ENCODE measurements around the gene ADGRG7.

ADGRG7 gene

DNA sequence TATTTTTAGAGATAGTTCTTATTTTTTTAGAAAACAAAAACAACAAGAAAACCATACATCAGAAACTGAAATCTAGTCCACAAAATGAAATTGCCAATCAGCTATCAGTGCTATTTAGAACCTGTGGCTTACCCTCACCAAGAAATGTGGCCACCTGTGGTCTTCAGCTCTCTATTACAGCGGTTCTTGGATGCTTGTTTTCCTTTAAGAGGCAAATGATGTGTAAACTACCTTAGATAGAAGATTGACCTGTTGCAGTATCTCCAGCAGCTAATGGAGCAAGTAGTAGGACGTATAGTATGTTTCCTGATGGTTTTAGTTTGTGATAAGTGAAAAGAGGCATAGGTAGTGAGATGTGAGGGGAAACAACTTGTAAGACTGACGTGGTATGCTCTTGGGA is 121.1 kb downstream of the ADGRG7 start:
- no peak for DNase-seq (ENCODE audit: insufficient read length, low spot score)
- no peak for FAIRE-seq

DNA sequence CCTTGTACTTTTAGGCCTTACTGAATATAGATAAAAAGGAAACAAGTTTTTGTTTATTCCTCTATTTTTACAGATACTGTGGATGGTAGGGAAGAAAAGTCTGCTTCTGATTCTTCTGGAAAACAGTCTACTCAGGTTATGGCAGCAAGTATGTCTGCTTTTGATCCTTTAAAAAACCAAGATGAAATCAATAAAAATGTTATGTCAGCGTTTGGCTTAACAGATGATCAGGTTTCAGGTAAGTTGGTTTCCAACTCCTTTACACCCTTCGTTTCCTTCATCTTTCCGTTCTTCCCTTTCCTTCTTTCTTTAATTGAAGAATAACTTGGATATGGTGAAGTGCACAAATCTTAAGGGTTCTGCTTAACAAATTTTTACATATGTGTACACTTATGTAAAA is 123.0 kb downstream of the ADGRG7 start:
- DNase-seq (ENCODE audit: insufficient read length, low spot score) (no peak), FAIRE-seq (no peak)

DNA sequence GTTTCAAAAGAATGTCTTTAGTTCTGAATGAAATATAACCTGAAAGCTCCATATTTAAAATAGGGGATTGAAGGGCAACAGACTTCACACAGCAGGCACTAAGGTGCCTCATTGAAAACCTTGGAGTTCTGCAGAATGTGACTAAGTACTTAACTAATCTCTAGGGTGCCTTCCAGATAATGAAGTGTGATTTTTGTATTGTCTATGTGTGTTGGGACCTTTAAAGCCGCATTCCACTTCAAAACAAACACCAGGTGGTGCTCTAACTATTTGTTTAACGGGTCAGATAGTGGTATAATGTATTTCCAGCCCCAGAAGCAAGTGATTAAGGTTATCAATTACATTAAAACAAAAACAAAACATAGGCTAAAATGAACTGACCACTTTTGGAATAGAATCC is 127.9 kb downstream of the ADGRG7 start:
- DNase-seq (ENCODE audit: insufficient read length, low spot score) (peak; percentile 3), FAIRE-seq (no peak)

DNA sequence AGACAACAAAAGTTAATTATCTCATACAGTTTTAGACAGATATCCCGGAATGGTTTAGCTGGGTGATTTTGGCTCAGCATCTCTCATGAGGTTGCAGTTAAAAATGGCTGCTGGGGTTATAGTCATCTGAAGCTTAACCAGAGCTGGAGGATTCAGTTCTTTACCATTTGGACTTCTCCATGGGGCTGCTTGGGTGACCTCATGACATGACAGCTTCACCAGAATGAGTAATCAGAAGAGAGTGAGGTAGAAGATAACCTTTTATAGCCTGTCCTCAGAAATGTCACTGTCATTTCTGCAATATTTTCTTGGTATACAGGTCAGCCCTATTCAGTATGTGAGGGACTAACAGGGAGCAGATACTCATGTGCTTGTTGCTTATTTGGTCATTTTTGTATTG is 130.8 kb downstream of the ADGRG7 start:
- FAIRE-seq (no peak), DNase-seq (ENCODE audit: insufficient read length, low spot score) (no peak)

DNA sequence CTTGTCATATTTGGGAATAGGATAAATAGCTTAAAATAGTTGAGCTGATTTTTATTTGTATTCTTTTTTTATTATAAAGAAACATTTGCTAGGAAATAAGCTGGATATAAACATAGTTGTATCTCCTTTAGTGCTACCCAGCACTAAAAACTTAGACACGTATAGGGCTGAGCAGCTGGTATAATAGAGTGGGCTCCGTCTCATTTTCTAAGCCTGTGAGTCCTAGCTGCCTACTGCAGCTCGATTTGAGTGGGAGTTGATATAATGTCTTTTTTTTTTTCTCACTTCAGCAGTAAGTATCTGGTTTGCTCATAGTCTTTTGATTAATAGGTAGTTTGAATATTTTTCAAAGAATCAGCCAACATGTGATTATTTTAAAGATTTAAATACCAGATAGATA is 134.1 kb downstream of the ADGRG7 start:
- no peak for DNase-seq (ENCODE audit: insufficient read length, low spot score)
- FAIRE-seq = no peak

DNA sequence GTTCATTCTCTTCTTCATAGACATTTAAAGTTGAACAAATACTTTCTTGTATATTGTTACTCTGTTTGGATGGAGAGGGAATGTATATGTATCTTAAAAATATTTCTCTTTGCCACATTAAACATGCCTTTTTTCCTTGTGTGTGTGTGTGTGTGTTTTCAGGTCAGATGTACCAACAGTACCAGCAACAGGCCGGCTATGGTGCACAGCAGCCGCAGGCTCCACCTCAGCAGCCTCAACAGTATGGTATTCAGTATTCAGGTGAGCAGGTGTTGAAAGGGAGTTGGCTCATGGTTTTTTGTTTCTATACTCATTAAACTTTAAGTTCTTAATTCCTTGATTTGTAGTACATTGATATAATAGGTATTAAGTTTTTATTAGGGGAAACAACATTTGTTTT is 135.3 kb downstream of the ADGRG7 start:
- no peak for FAIRE-seq
- no peak for DNase-seq (ENCODE audit: insufficient read length, low spot score)

Measured in HTR-8/SVneo (cell line).